Ovary (tissue), 3 donors: ENCODE results near the gene CELF3.

ENCODE experiments used
- CTCF ChIP-seq, 3 donors: fragments of 450-650 bp in 2 of 3; fragments of 200-600 bp in 1 of 3; IDR thresholded peaks; one replicate each; pipeline versions ENCODE4 v1.5.1 to v1.8.0; 2016 to 2022; ENCODE audit warnings: antibody characterized with exemption in 3 of 3, mild to moderate bottlenecking in 1 of 3
- POLR2A ChIP-seq: fragments of 450-650 bp; IDR thresholded peaks from one replicate; pipeline ENCODE4 v1.6.1; 2017; ENCODE audit warnings: antibody characterized with exemption, mild to moderate bottlenecking, moderate library complexity
- donor health status: DM: no; HTN: no; CAD: no.

GRCh38 chr1:151707541-151708065 lies 9.0 kb downstream of the CELF3 start:
- no peak for TF ChIP-seq CTCF (IDR thresholded peaks at IDR 0.05)
- no peak for TF ChIP-seq POLR2A
